ENCODE data around the gene DAND5. TPM values are rescaled to one million over a fixed set of nuclear protein-coding genes. Genes with fewer than 3 reads are reported as not detected.
"Not testable (repeated sequence)": the region's sequence is repeated elsewhere in the genome, so short reads cannot be mapped to it uniquely, and the experiment has no call there.

Gene DAND5
- total and polyA plus RNA-seq, 2 donors (not counting 1 experiment from before 2014, with no cell fraction given), result not detected

DNA sequence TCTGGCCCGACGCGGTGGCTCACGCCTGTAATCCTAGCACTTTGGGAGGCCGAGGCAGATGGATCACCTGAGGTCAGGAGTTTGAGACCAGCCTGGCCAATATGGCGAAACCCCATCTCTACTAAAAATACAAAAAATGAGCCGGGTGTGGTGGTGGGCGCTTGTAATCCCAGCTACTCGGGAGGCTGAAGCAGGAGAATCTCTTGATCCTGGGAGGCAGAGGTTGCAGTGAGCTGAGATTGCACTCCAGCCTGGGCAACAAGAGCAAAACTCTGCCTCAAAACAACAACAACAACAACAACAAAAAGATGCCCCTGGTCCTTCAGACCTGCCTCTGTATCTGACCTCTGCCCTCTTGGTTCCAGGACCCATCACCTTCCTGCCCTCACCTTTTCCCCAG, 13.8 kb upstream of the DAND5 start:
- Histone ChIP-seq H3K4me1 (ENCODE audit: control insufficient read depth in 2 of 2, insufficient read depth in 2 of 2, low read length in 2 of 2) (peaks cover 21 to 36% of the 10 kb centered on the region in 2 donors), H3K4me2 (replicated peaks; ENCODE audit: low read depth, low read length, poor library complexity, severe bottlenecking) (peak overlapping the region; percentile 82), H3K36me3 (replicated peaks in 1 of 2; ENCODE audit: control extremely low read depth in 1 of 2, control insufficient read depth in 1 of 2, extremely low read depth in 1 of 2, insufficient read depth in 2 of 2, low read length in 1 of 2) (peaks cover 5 to 36% of the 10 kb centered on the region in 2 experiments), H4K20me1 (ENCODE audit: control insufficient read depth, insufficient read depth, low read length, poor library complexity, severe bottlenecking) (peaks cover 24% of the 10 kb centered on the region), H3K27ac (ENCODE audit: low read length in 2 of 2) (peak overlapping the region; percentile 75 to 90)
- CTCF ChIA-PET, result interaction anchor here (0.8 to 2.5 kb wide), 4 partner anchors 9 to 139 kb away, joined by 3 to 20 read pairs (median 3); partner anchors contain the start of gene SYCE2
- ATAC-seq (ENCODE audit: low read depth); H3K79me2 ChIP-seq (ENCODE audit: control insufficient read depth, insufficient read depth, low read length); H3K27me3 Mint-ChIP-seq; H3K27me3 ChIP-seq (replicated peaks in 1 of 4; ENCODE audit: control extremely low read depth in 1 of 4, control insufficient read depth in 3 of 4, insufficient read depth in 4 of 4, low read length in 3 of 4); H3K9ac ChIP-seq (ENCODE audit: low read length); DNase-seq; intact Hi-C loops (cut with micrococcal nuclease); H3K9me3 Mint-ChIP-seq (ENCODE audit: insufficient read depth); H3K9me3 ChIP-seq (ENCODE audit: control extremely low read depth in 1 of 3, control insufficient read depth in 2 of 3, insufficient read depth in 1 of 3, low read length in 2 of 3); H2AFZ ChIP-seq (ENCODE audit: insufficient read depth, low read depth, low read length, poor library complexity, severe bottlenecking); H3K4me3 ChIP-seq (ENCODE audit: control extremely low read depth in 1 of 5, extremely low read depth in 1 of 5, insufficient read depth in 1 of 5, low read depth in 2 of 5, low read length in 4 of 5); POLR2A ChIA-PET: not testable (repeated sequence)
- H3K4me3 Mint-ChIP-seq, result peak overlapping the region; percentile 91
- peaks cover 30% of the 10 kb centered on the region for H3K4me1 Mint-ChIP-seq
- WGBS (ENCODE audit: insufficient coverage), result 99% methylated on average over 7 of the region's 9 CpGs
- H3K27ac Mint-ChIP-seq, result peak overlapping the region; percentile 74

DNA sequence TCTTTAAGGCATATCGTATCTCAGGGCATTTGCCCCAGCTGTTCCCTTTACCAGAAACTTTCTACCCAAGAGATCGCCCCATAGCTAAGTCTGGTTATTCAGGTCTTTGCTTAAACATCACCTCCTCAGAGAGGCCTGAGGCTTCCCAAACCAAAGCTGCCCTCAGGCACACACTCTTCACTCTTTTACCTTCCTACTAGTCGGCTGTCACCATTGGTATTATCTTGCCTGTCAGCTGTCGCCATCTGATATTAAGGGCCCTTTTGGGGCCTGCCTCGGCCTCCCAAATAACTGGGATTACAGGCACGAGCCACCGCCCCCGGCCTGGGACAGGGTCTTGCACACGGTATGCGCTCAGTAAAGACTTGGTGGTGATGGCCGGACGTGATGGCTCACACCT, 13.4 kb upstream of the DAND5 start:
- peak overlapping the region; percentile 74 for H3K9ac ChIP-seq (ENCODE audit: low read length)
- H2AFZ ChIP-seq (ENCODE audit: insufficient read depth, low read depth, low read length, poor library complexity, severe bottlenecking), result no peak overlapping the region
- Mint-ChIP-seq H3K4me3 (peak overlapping the region; percentile 91), H3K4me1 (peaks cover 30% of the 10 kb centered on the region), H3K27ac (peak overlapping the region; percentile 74), H3K27me3 (peaks cover 2% of the 10 kb centered on the region), H3K9me3 (ENCODE audit: insufficient read depth) (no peaks in the 10 kb centered on the region)
- ChIA-PET CTCF (interaction anchor here (0.8 to 2.5 kb wide), 3 partner anchors 9 to 36 kb away, joined by 3 to 20 read pairs (median 3); partner anchors contain the start of gene SYCE2), POLR2A (no interaction called here)
- intact Hi-C loops (cut with micrococcal nuclease), result loop anchor here (2.0 kb wide), 1 partner anchor 17 kb away; the partner anchor contains the start of gene CALR
- WGBS (ENCODE audit: insufficient coverage), result 73% methylated on average over 12 of the region's 12 CpGs
- no peaks in the 10 kb centered on the region for H3K9me3 ChIP-seq (ENCODE audit: control extremely low read depth in 1 of 3, control insufficient read depth in 2 of 3, insufficient read depth in 1 of 3, low read length in 2 of 3)
- H3K4me2 ChIP-seq (replicated peaks; ENCODE audit: low read depth, low read length, poor library complexity, severe bottlenecking), result peak overlapping the region; percentile 82
- peaks cover 4% of the 10 kb centered on the region for H3K79me2 ChIP-seq (ENCODE audit: control insufficient read depth, insufficient read depth, low read length)
- DNase-seq (peak; percentile 23), ATAC-seq (ENCODE audit: low read depth) (no peak)
- peak overlapping the region in 4 of 5 experiments; percentile 64 to 83 (median 70) for H3K4me3 ChIP-seq (ENCODE audit: control extremely low read depth in 1 of 5, extremely low read depth in 1 of 5, insufficient read depth in 1 of 5, low read depth in 2 of 5, low read length in 4 of 5)
- peaks cover 24% of the 10 kb centered on the region for H4K20me1 ChIP-seq (ENCODE audit: control insufficient read depth, insufficient read depth, low read length, poor library complexity, severe bottlenecking)
- H3K27ac ChIP-seq (ENCODE audit: low read length in 2 of 2), result peak overlapping the region; percentile 75 to 90
- no peak for TF ChIP-seq EZH2 (IDR thresholded peaks at IDR 0.05; ENCODE audit: borderline replicate concordance, insufficient read depth, low read depth, low read length, poor library complexity, severe bottlenecking)
- TF ChIP-seq, protein P1, sequence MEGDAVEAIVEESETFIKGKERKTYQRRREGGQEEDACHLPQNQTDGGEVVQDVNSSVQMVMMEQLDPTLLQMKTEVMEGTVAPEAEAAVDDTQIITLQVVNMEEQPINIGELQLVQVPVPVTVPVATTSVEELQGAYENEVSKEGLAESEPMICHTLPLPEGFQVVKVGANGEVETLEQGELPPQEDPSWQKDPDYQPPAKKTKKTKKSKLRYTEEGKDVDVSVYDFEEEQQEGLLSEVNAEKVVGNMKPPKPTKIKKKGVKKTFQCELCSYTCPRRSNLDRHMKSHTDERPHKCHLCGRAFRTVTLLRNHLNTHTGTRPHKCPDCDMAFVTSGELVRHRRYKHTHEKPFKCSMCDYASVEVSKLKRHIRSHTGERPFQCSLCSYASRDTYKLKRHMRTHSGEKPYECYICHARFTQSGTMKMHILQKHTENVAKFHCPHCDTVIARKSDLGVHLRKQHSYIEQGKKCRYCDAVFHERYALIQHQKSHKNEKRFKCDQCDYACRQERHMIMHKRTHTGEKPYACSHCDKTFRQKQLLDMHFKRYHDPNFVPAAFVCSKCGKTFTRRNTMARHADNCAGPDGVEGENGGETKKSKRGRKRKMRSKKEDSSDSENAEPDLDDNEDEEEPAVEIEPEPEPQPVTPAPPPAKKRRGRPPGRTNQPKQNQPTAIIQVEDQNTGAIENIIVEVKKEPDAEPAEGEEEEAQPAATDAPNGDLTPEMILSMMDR (IDR thresholded peaks at IDR 0.05), result no peak
- peaks cover 21 to 36% of the 10 kb centered on the region in 2 donors for H3K4me1 ChIP-seq (ENCODE audit: control insufficient read depth in 2 of 2, insufficient read depth in 2 of 2, low read length in 2 of 2)
- H3K36me3 ChIP-seq (replicated peaks in 1 of 2; ENCODE audit: control extremely low read depth in 1 of 2, control insufficient read depth in 1 of 2, extremely low read depth in 1 of 2, insufficient read depth in 2 of 2, low read length in 1 of 2), result peaks cover 5 to 32% of the 10 kb centered on the region in 2 experiments
- no peaks in the 10 kb centered on the region for H3K27me3 ChIP-seq (replicated peaks in 1 of 4; ENCODE audit: control extremely low read depth in 1 of 4, control insufficient read depth in 3 of 4, insufficient read depth in 4 of 4, low read length in 3 of 4)

All from B cell (primary cell).